A549 (cell line): ENCODE results near the gene CFAP61. TPM values are rescaled to one million over a fixed set of nuclear protein-coding genes. Genes with fewer than 3 reads are reported as not detected.

Experiments
- ATAC-seq, 2 experiments: fragments of 200-7000 bp in 1 of 2; fragments of >200 bp in 1 of 2; cut with Nextera tagmentation in 1 of 2; cut with Tn5 transposase in 1 of 2; 3 replicates each; pipeline versions ENCODE4 v1.8.0 to v1.9.1; 2018 to 2020; ENCODE audit warnings: mild to moderate bottlenecking in 1 of 2, moderate library complexity in 1 of 2
- CTCF ChIA-PET: fragments of 300-600 bp; sonication (Branson Sonifier 250); formaldehyde crosslinking; extraction: SDS; loops from one replicate; lab custom pipeline; 2021; ENCODE audit warnings: antibody characterized with exemption, inconsistent platforms; lab: Yijun Ruan, JAX
- POLR2A ChIA-PET: fragments of 350-600 bp; formaldehyde crosslinking; extraction: SDS; loops from one replicate; lab custom pipeline; 2021; ENCODE audit warnings: antibody characterized with exemption, inconsistent platforms; lab: Yijun Ruan, JAX
- DNase-seq, 2 experiments: peaks; one replicate each; pipeline versions ENCODE4 v3.0.0 to v3.0.0-alpha.2; 2011 to 2016; ENCODE audit warnings: low read depth in 1 of 2, low spot score in 1 of 2
- FAIRE-seq: peaks from 2 replicates; lab custom pipeline; 2011; peaks lifted over from hg19 to GRCh38; lab: Jason Lieb, UNC
- H3K27ac ChIP-seq, 2 experiments: fragments of >200 bp; sonication (Bioruptor Twin); formaldehyde crosslinking; 3 replicates each; pipeline ENCODE4 v1.5.1; 2016 to 2017
- H3K4me1 ChIP-seq: fragments of >200 bp; sonication (Bioruptor Twin); formaldehyde crosslinking; 3 replicates; pipeline ENCODE4 v1.6.1; 2016
- H3K4me2 ChIP-seq: fragments of >200 bp; sonication (Bioruptor Twin); formaldehyde crosslinking; 3 replicates; pipeline ENCODE4 v1.6.1; 2016
- H3K4me3 ChIP-seq: fragments of >200 bp; sonication (Bioruptor Twin); formaldehyde crosslinking; 3 replicates; pipeline ENCODE4 v1.5.1; 2016
- H3K9me3 ChIP-seq: fragments of >200 bp; sonication (Bioruptor Twin); formaldehyde crosslinking; 3 replicates; pipeline ENCODE4 v1.6.1; 2016
- BHLHE40 ChIP-seq: IDR thresholded peaks from 2 replicates; pipeline ENCODE4 v1.6.1; 2012; ENCODE audit warnings: low read depth, low read length, inconsistent platforms
- CBX2 ChIP-seq: fragments of 200-600 bp; sonication (generic); IDR thresholded peaks from 2 replicates; pipeline ENCODE4 v1.6.1; 2016; ENCODE audit warnings: low read depth, mild to moderate bottlenecking, borderline replicate concordance
- CHD4 ChIP-seq: fragments of 200-600 bp; sonication (generic); IDR thresholded peaks from 2 replicates; pipeline ENCODE4 v1.6.1; 2016; ENCODE audit warnings: antibody characterized with exemption, mild to moderate bottlenecking, borderline replicate concordance
- EHMT2 ChIP-seq: fragments of 200-600 bp; sonication (generic); IDR thresholded peaks from 2 replicates; pipeline ENCODE4 v1.6.1; 2016; ENCODE audit warnings: antibody characterized with exemption, low read depth, mild to moderate bottlenecking, moderate library complexity
- FOXS1 ChIP-seq: fragments of 250-450 bp; sonication (Bioruptor Pico); IDR thresholded peaks from 2 replicates; pipeline ENCODE4 v1.5.0; 2020; ENCODE audit warnings: mild to moderate bottlenecking, moderate library complexity
- HDAC2 ChIP-seq: fragments of 200-600 bp; sonication (generic); IDR thresholded peaks from 2 replicates; pipeline ENCODE4 v1.6.1; 2016
- JUN ChIP-seq, 2 experiments: fragments of >200 bp; sonication (Bioruptor Twin); formaldehyde crosslinking; IDR thresholded peaks; 2 replicates in 1 of 2; 3 replicates in 1 of 2; pipeline ENCODE4 v1.6.1; 2016 to 2017
- MAZ ChIP-seq: fragments of 150-350 bp; IDR thresholded peaks from 2 replicates; pipeline ENCODE4 v1.6.1; 2014; ENCODE audit warnings: antibody characterized with exemption, low read depth, low read length, borderline replicate concordance
- PBX3 ChIP-seq: IDR thresholded peaks from 2 replicates; pipeline ENCODE4 v1.6.1; 2012
- SMC3 ChIP-seq: fragments of >200 bp; sonication (Bioruptor Twin); formaldehyde crosslinking; IDR thresholded peaks from 3 replicates; pipeline ENCODE4 v1.6.1; 2018; ENCODE audit warnings: inconsistent platforms
- SREBF2 ChIP-seq: fragments of 450-650 bp; IDR thresholded peaks from 2 replicates; pipeline ENCODE4 v1.6.1; 2014; ENCODE audit warnings: mild to moderate bottlenecking, moderate library complexity
- TP53 ChIP-seq: fragments of 250-450 bp; sonication (Bioruptor Pico); IDR thresholded peaks from 2 replicates; pipeline ENCODE4 v1.5.0; 2021; ENCODE audit warnings: mild to moderate bottlenecking, moderate library complexity
- ZC3H11A ChIP-seq: fragments of 450-650 bp; IDR thresholded peaks from 2 replicates; pipeline ENCODE4 v1.6.1; 2014; ENCODE audit warnings: antibody characterized with exemption, mild to moderate bottlenecking
- ZFP36 ChIP-seq: fragments of 450-650 bp; IDR thresholded peaks from 2 replicates; pipeline ENCODE4 v1.6.1; 2014; ENCODE audit warnings: borderline replicate concordance; ENCODE audit not compliant: partially characterized antibody
- ZNF302 ChIP-seq: fragments of 250-450 bp; sonication (Bioruptor Pico); IDR thresholded peaks from 2 replicates; pipeline ENCODE4 v1.9.0; 2021; ENCODE audit warnings: inconsistent platforms, mild to moderate bottlenecking, moderate library complexity
- WGBS: methylation state at CpG from one replicate; pipeline ENCODE4 v1.1.6; 2017; ENCODE audit errors: missing lambda C conversion rate; 5-methylcytosine and 5-hydroxymethylcytosine counted together
- polyA plus RNA-seq, 4 experiments: library from polyadenylated mRNA; depleted of rRNA in 3 of 4; stranded (reverse); fragments of >200 nt; fragmentation: RNase III in 1 of 4; extraction: RNeasy Plus Mini Kit Qiagen cat#74134 plus additional on column Dnase treatment in 1 of 4; gene quantifications; 2 replicates in 3 of 4; 3 replicates in 1 of 4; pipeline ENCODE4 v1.2.3, GENCODE V29; 2011 to 2017
- TF ChIP-seq, protein P1 (sequence below): fragments of 250-450 bp; sonication (Bioruptor Pico); IDR thresholded peaks from 2 replicates; pipeline ENCODE4 v1.5.0; 2020; ENCODE audit warnings: low read depth, mild to moderate bottlenecking, moderate library complexity
- TF ChIP-seq, protein P2 (sequence below): IDR thresholded peaks from 2 replicates; pipeline ENCODE4 v1.6.1; 2012
- TF ChIP-seq, protein P3 (sequence below): fragments of 450-650 bp; IDR thresholded peaks from 2 replicates; pipeline ENCODE4 v1.6.1; 2014; ENCODE audit warnings: antibody characterized with exemption

The CFAP61 gene
- polyA plus RNA-seq, 2 of the 4 experiments (the other 2 are of a cell fraction), result 0.39 to 0.70 TPM

DNA sequence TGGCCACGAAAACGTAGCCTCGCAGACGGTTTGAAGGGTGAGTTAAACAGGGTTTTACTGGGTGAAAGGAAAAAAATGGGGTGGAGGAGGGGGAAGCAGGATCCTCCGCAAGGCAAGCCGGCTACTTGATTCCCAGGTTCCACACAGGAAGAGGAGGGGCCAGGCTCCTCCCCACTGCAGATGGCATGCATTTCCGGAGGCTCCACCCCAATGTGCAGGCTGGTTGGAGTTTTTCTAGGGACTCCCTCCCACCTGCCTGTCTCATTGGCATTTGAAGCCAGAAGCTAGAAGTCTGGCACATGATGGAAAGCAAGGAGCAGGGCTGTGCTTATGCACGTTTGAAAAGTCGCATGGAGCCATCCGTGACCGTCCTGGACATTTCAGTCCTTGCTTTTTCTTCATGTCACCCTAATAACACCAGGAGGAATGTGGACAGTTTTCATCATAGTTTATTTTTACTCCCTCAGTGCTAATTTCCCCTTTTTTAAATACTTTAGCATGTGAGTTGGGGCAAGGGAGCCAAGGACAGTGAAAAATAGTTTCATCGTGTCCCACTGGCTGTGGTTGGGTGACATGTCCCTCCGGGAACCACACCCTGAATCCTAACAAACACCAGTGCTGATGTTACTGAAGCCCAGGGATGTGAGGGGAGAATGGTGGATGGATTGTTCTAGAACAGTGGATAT, 215.5 kb downstream of the CFAP61 start:
- WGBS, result 71% methylated on average over 13 of the region's 13 CpGs
- DNase-seq, result no peak
- no peak for FAIRE-seq
- no peak for ATAC-seq
- Histone ChIP-seq H3K4me2 (no peak overlapping the region), H3K27ac (no peak overlapping the region), H3K4me3 (no peak overlapping the region), H3K4me1 (no peaks in the 10 kb centered on the region), H3K9me3 (no peaks in the 10 kb centered on the region)
- CTCF ChIA-PET, result interaction anchor here (1.9 kb wide), 1 partner anchor 29 kb away, joined by 5 read pairs; no protein-coding TSS in a partner anchor
- TF ChIP-seq EHMT2 (no peak), HDAC2 (no peak), CBX2 (no peak), BHLHE40 (no peak), SREBF2 (no peak), PBX3 (no peak)
- TF ChIP-seq, protein P1, sequence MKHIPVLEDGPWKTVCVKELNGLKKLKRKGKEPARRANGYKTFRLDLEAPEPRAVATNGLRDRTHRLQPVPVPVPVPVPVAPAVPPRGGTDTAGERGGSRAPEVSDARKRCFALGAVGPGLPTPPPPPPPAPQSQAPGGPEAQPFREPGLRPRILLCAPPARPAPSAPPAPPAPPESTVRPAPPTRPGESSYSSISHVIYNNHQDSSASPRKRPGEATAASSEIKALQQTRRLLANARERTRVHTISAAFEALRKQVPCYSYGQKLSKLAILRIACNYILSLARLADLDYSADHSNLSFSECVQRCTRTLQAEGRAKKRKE (CRISPR knock-in tag), result no peak
- POLR2A ChIA-PET, result no interaction called here

- no peak for ATAC-seq
- ChIA-PET CTCF (no interaction called here), POLR2A (no interaction called here)
- FAIRE-seq, result no peak
- 63% methylated on average over 10 of the region's 10 CpGs for WGBS
- Histone ChIP-seq H3K9me3 (no peaks in the 10 kb centered on the region), H3K27ac (no peak overlapping the region), H3K4me1 (no peaks in the 10 kb centered on the region), H3K4me2 (no peak overlapping the region), H3K4me3 (no peak overlapping the region)
- no peak for TF ChIP-seq CHD4
- no peak for TF ChIP-seq MAZ
- TF ChIP-seq JUN (IDR thresholded peaks at IDR 0.05), result no peak
- no peak for TF ChIP-seq ZNF302
- no peak for TF ChIP-seq CBX2
- TF ChIP-seq, protein P2, sequence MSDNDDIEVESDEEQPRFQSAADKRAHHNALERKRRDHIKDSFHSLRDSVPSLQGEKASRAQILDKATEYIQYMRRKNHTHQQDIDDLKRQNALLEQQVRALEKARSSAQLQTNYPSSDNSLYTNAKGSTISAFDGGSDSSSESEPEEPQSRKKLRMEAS, result no peak
- no peak for DNase-seq
Observed at GRCh38 chr20:20271271-20271670, 218.9 kb downstream of the CFAP61 start.

GRCh38 chr20:20272686-20273085, 220.4 kb downstream of the CFAP61 start:
- no peaks in the 10 kb centered on the region for H3K4me1 ChIP-seq
- no peak overlapping the region for H3K4me3 ChIP-seq
- 61% methylated on average over 4 of the region's 4 CpGs for WGBS
- CTCF ChIA-PET, result interaction anchor here (1.6 kb wide), 1 partner anchor 35 kb away, joined by 3 read pairs; no protein-coding TSS in a partner anchor
- FAIRE-seq (no peak), DNase-seq (no peak), ATAC-seq (no peak)
- TF ChIP-seq SMC3, result no peak
- TF ChIP-seq ZC3H11A, result no peak
- TF ChIP-seq, protein P3, sequence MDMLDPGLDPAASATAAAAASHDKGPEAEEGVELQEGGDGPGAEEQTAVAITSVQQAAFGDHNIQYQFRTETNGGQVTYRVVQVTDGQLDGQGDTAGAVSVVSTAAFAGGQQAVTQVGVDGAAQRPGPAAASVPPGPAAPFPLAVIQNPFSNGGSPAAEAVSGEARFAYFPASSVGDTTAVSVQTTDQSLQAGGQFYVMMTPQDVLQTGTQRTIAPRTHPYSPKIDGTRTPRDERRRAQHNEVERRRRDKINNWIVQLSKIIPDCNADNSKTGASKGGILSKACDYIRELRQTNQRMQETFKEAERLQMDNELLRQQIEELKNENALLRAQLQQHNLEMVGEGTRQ, result no peak
- no peak for TF ChIP-seq FOXS1
- no peak for TF ChIP-seq ZFP36
- TF ChIP-seq TP53 (CRISPR knock-in tag), result no peak
- TF ChIP-seq HDAC2, result no peak
- no peak overlapping the region for H3K4me2 ChIP-seq
- POLR2A ChIA-PET, result no interaction called here
- no peaks in the 10 kb centered on the region for H3K9me3 ChIP-seq
- no peak overlapping the region for H3K27ac ChIP-seq
